ENCODE data around the gene DOCK9.

- TF ChIP-seq POLR2A (IDR thresholded peaks at IDR 0.05), result no peak
- TF ChIP-seq, protein P1, sequence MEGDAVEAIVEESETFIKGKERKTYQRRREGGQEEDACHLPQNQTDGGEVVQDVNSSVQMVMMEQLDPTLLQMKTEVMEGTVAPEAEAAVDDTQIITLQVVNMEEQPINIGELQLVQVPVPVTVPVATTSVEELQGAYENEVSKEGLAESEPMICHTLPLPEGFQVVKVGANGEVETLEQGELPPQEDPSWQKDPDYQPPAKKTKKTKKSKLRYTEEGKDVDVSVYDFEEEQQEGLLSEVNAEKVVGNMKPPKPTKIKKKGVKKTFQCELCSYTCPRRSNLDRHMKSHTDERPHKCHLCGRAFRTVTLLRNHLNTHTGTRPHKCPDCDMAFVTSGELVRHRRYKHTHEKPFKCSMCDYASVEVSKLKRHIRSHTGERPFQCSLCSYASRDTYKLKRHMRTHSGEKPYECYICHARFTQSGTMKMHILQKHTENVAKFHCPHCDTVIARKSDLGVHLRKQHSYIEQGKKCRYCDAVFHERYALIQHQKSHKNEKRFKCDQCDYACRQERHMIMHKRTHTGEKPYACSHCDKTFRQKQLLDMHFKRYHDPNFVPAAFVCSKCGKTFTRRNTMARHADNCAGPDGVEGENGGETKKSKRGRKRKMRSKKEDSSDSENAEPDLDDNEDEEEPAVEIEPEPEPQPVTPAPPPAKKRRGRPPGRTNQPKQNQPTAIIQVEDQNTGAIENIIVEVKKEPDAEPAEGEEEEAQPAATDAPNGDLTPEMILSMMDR (IDR thresholded peaks at IDR 0.05 in 4 of 5, conservative IDR thresholded peaks at IDR 0.05 in 1 of 5), result no peak
These were observed 18.2 kb upstream of the DOCK9 start for GRCh38 chr13:98996046-98996445.

Measured in gastrocnemius medialis (tissue), 4 donors.